Effector memory CD8-positive, alpha-beta T cell (primary cell): ENCODE results near the gene NLRP5.
A peak's percentile ranks its signal among the peaks of the same experiment; 100 is the strongest.
"Not testable (repeated sequence)": the region's sequence is repeated elsewhere in the genome, so short reads cannot be mapped to it uniquely, and the experiment has no call there.

Source experiments
- ATAC-seq: fragments of 150-1000 bp; cut with Tn5 transposase; replicated peaks from 2 replicates; pipeline ENCODE4 v1.10.0; 2021; ENCODE audit warnings: mild to moderate bottlenecking, moderate library complexity
- DNase-seq, 3 experiments: peaks; one replicate each; pipeline ENCODE4 v3.0.0; 2021
- H3K27ac Mint-ChIP-seq, 2 donors: one replicate each; pipeline ENCODE4 v1.8.0; 2022; ENCODE audit warnings: mild to moderate bottlenecking in 2 of 2, mixed read lengths in 2 of 2, moderate library complexity in 2 of 2
- H3K27me3 Mint-ChIP-seq, 2 donors: one replicate each; pipeline ENCODE4 v1.8.0; 2022; ENCODE audit warnings: mixed read lengths in 2 of 2
- H3K36me3 Mint-ChIP-seq: one replicate; pipeline ENCODE4 v1.8.0; 2022; ENCODE audit warnings: mild to moderate bottlenecking, moderate library complexity, mixed read lengths; ENCODE audit not compliant: insufficient read depth
- H3K4me1 Mint-ChIP-seq, 2 donors: one replicate each; pipeline ENCODE4 v1.8.0; 2022; ENCODE audit warnings: low read depth in 2 of 2, mixed read lengths in 2 of 2
- H3K4me3 Mint-ChIP-seq, 2 donors: one replicate each; pipeline ENCODE4 v1.8.0; 2022; ENCODE audit warnings: mild to moderate bottlenecking in 2 of 2, mixed read lengths in 2 of 2, moderate library complexity in 2 of 2
- H3K9me3 Mint-ChIP-seq, 2 donors: one replicate each; pipeline ENCODE4 v1.8.0; 2022; ENCODE audit warnings: mixed read lengths in 2 of 2

NLRP5 gene

GRCh38 chr19:56014765-56015164, 28.2 kb downstream of the NLRP5 start:
- Mint-ChIP-seq H3K4me3 (no peak overlapping the region), H3K9me3 (peaks cover 5 to 7% of the 10 kb centered on the region in 2 donors), H3K27me3 (peaks cover 0 to 8% of the 10 kb centered on the region in 2 donors), H3K36me3 (peaks cover 4% of the 10 kb centered on the region), H3K27ac (no peak overlapping the region), H3K4me1 (no peaks in the 10 kb centered on the region)
- no peak for ATAC-seq
- no peak for DNase-seq

DNA sequence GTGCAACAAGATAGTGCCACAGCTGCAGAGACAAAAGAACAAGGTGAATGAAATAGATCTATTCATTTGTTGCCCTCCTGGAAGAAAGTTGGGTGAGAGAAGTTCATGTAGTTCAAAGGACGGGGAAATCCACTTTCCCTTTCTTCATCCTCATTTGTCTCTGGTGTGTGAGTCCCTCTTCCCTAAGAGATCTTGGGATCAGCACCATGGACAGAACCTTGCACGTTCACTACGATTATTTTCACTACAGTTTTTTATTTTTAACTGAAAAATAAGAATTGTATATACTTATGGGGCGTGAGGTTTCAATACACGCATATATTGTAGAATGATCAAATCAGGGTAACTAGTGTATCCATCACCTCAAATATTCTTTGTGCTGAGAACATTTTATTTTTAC, 29.2 kb downstream of the NLRP5 start:
- no peaks in the 10 kb centered on the region for H3K4me1 Mint-ChIP-seq
- peaks cover 4% of the 10 kb centered on the region for H3K36me3 Mint-ChIP-seq
- DNase-seq = no peak
- H3K27me3 Mint-ChIP-seq = peaks cover 0 to 8% of the 10 kb centered on the region in 2 donors
- H3K27ac Mint-ChIP-seq = no peak overlapping the region
- no peak overlapping the region for H3K4me3 Mint-ChIP-seq
- peaks cover 5 to 7% of the 10 kb centered on the region in 2 donors for H3K9me3 Mint-ChIP-seq
- no peak for ATAC-seq

DNA sequence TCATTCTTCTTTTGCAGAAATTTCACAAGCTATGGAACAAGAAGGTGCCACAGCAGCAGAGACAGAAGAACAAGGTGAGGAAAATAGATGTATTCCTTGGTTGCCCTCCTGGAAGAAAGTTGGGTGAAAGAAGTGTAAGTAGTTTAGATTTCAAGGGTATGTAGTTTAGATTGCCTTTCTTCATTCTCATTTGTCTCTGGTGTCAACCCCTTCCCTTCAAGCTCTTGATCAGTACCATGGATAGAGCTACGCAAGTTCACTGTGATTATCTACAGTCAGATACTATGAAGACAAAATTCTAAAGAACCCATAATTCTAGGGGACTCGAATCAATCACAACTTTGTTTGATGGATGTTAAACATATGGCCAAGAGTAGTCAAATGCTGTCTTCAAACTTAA, 32.8 kb downstream of the NLRP5 start:
- H3K27me3 Mint-ChIP-seq, H3K27ac Mint-ChIP-seq: not testable (repeated sequence)
- peaks cover 3 to 12% of the 10 kb centered on the region in 2 donors for H3K9me3 Mint-ChIP-seq

GRCh38 chr19:56020355-56020975, 33.9 kb downstream of the NLRP5 start:
- not testable (repeated sequence) for H3K36me3 Mint-ChIP-seq, H3K4me1 Mint-ChIP-seq, ATAC-seq, H3K27ac Mint-ChIP-seq, DNase-seq, H3K4me3 Mint-ChIP-seq, H3K27me3 Mint-ChIP-seq
- H3K9me3 Mint-ChIP-seq = peaks cover 3 to 12% of the 10 kb centered on the region in 2 donors

More for the DNA sequence above, 32.8 kb downstream of the NLRP5 start:
- H3K4me3 Mint-ChIP-seq, ATAC-seq, H3K4me1 Mint-ChIP-seq, H3K36me3 Mint-ChIP-seq, DNase-seq: not testable (repeated sequence)

DNA sequence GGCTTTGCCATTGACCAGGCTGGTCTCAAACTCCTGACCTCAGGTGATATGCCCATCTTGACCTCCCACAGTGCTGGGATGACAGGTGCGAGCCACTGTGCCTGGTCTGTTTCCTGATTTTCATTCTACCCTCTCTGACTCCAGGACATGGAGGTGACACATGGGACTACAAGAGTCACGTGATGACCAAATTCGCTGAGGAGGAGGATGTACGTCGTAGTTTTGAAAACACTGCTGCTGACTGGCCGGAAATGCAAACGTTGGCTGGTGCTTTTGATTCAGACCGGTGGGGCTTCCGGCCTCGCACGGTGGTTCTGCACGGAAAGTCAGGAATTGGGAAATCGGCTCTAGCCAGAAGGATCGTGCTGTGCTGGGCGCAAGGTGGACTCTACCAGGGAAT, 40.2 kb downstream of the NLRP5 start:
- Mint-ChIP-seq H3K27ac (no peak overlapping the region), H3K36me3 (no peaks in the 10 kb centered on the region), H3K4me3 (no peak overlapping the region), H3K27me3 (no peaks in the 10 kb centered on the region), H3K9me3 (peaks cover 2 to 5% of the 10 kb centered on the region in 2 donors), H3K4me1 (no peaks in the 10 kb centered on the region)
- ATAC-seq (no peak), DNase-seq (no peak)

DNA sequence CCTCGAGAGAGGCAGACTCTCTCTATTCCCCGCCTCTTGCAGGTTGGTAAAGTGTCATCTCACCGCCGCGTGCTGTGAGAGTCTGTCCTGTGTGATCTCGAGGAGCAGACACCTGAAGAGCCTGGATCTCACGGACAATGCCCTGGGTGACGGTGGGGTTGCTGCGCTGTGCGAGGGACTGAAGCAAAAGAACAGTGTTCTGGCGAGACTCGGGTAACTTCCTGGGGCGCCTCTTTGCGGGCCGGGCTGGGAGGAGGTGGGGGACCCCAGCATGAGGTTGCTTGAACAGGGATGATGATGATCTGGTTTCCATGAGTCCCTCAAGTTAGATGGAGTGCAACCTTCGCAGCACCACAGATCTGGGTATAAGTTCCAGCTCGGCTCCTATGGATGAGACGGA, 67.0 kb downstream of the NLRP5 start:
- H3K4me3 Mint-ChIP-seq = no peak overlapping the region
- no peaks in the 10 kb centered on the region for H3K4me1 Mint-ChIP-seq
- H3K27ac Mint-ChIP-seq = no peak overlapping the region
- no peak for ATAC-seq
- no peaks in the 10 kb centered on the region for H3K9me3 Mint-ChIP-seq
- DNase-seq = no peak
- H3K27me3 Mint-ChIP-seq = peaks cover 23 to 60% of the 10 kb centered on the region in 2 donors
- H3K36me3 Mint-ChIP-seq = peaks cover 3% of the 10 kb centered on the region

- ATAC-seq (peak; percentile 83), DNase-seq (peak; percentile 46 to 61 (median 50))
- peak overlapping the region; percentile 26 to 31 for H3K27ac Mint-ChIP-seq
- H3K4me1 Mint-ChIP-seq = peaks cover 10 to 11% of the 10 kb centered on the region in 2 donors
- H3K27me3 Mint-ChIP-seq = peaks cover 24 to 40% of the 10 kb centered on the region in 2 donors
- H3K4me3 Mint-ChIP-seq = peak overlapping the region; percentile 66 to 73
- H3K9me3 Mint-ChIP-seq = no peaks in the 10 kb centered on the region
- no peaks in the 10 kb centered on the region for H3K36me3 Mint-ChIP-seq
These were observed 79.8 kb downstream of the NLRP5 start for GRCh38 chr19:56066152-56067023.

DNA sequence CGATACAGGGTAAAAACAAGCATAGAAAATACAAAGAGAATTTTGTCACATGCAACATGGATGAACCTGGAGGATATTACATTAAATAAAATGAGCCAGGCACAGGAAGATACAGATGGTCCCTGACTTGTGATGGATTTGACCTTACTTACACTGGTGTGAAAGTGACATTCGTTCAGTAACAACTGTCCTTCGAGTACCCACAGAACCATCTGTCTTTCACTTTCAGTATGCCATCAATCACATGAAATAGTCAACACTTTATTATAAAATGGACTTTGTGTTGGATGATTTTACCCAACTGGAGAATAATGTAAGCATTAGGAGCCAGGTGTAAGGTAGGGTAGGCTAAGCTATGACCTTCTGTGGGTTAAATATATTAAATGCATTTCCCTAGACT, 83.1 kb downstream of the NLRP5 start:
- ATAC-seq (no peak), DNase-seq (no peak)
- peaks cover 8 to 13% of the 10 kb centered on the region in 2 donors for H3K27me3 Mint-ChIP-seq
- no peaks in the 10 kb centered on the region for H3K9me3 Mint-ChIP-seq
- H3K27ac Mint-ChIP-seq = no peak overlapping the region
- H3K4me3 Mint-ChIP-seq = no peak overlapping the region
- peaks cover 10 to 11% of the 10 kb centered on the region in 2 donors for H3K4me1 Mint-ChIP-seq
- H3K36me3 Mint-ChIP-seq = no peaks in the 10 kb centered on the region

- ATAC-seq (no peak), DNase-seq (no peak)
- Mint-ChIP-seq H3K9me3 (no peaks in the 10 kb centered on the region), H3K27ac (no peak overlapping the region), H3K4me3 (no peak overlapping the region), H3K36me3 (no peaks in the 10 kb centered on the region), H3K27me3 (peaks cover 5 to 10% of the 10 kb centered on the region in 2 donors), H3K4me1 (peaks cover 7 to 8% of the 10 kb centered on the region in 2 donors)
These were observed 84.6 kb downstream of the NLRP5 start for GRCh38 chr19:56071151-56071550.

DNA sequence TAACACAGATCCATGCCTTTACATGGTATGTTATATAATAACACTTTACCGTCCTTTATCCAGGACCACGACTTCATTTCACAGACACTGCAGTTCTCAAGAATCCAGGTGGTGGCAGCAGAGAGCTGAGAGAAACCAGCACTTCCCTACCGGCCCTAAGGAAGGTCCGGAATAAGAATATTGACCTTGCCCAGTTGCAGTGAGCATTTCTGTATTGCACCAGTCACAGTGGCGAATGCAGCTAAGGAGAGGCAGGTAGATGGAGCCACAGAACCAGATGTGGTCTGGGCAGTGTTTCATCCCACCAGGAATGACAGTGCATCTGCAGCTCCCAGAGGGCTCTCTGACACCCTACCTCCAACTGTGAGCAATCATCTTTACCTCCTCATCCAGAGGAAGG, 89.9 kb downstream of the NLRP5 start:
- ATAC-seq = peak; percentile 35
- Mint-ChIP-seq H3K4me1 (peaks cover 8 to 9% of the 10 kb centered on the region in 2 donors), H3K27ac (no peak overlapping the region), H3K27me3 (peaks cover 0 to 8% of the 10 kb centered on the region in 2 donors), H3K9me3 (no peaks in the 10 kb centered on the region), H3K4me3 (no peak overlapping the region), H3K36me3 (no peaks in the 10 kb centered on the region)
- DNase-seq = peak; percentile 29 to 44 (median 36)

- Mint-ChIP-seq H3K4me3 (no peak overlapping the region), H3K9me3 (no peaks in the 10 kb centered on the region), H3K27ac (no peak overlapping the region), H3K36me3 (no peaks in the 10 kb centered on the region), H3K27me3 (peaks cover 0 to 11% of the 10 kb centered on the region in 2 donors), H3K4me1 (peaks cover 8 to 11% of the 10 kb centered on the region in 2 donors)
- DNase-seq (no peak), ATAC-seq (no peak)
These were observed 93.0 kb downstream of the NLRP5 start for GRCh38 chr19:56079609-56080008.

DNA sequence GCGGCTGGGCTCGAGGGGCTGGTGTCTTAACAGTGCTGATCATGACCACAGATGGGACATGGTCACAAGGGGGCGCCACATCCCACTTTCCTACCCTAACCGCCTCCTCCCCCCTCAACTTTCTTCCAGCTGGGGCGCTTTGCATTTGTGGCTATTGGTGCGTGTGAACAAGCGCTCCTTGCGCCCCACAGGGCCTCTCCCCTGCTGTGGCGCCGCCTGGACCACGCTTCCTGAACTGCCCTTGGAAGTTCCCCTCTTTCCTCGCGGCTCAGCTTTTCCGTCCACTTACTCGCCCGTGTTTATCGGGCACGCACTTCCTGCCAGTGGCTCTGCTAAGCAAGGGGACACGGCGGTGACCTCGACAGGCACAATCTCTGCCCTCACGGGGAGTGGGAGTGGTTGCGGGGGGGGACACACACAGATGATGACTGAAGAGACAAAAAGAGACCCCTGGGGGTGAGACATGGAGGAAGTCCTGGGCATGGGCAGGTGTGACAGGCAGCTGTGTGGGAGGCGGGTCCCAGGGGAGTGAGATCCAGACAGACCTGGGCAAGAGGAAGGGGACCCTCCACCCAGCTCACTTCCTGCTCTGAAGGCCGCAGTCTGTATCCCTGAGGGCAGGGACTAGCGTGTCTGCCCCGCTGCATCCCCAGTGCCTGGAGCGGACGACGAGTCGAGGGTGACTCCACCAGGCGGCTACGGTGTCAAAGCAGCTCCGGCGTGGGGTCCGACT, 94.3 kb downstream of the NLRP5 start:
- Mint-ChIP-seq H3K36me3 (peaks cover 5% of the 10 kb centered on the region), H3K27me3 (peaks cover 0 to 11% of the 10 kb centered on the region in 2 donors), H3K27ac (peak overlapping the region in 1 of 2 donors; percentile 73), H3K4me1 (peaks cover 8 to 11% of the 10 kb centered on the region in 2 donors), H3K4me3 (peak overlapping the region; percentile 70 to 75), H3K9me3 (no peaks in the 10 kb centered on the region)
- DNase-seq (peak; percentile 57 to 61 (median 60)), ATAC-seq (peak; percentile 77)

GRCh38 chr19:56083668-56084067, 97.1 kb downstream of the NLRP5 start:
- H3K27ac Mint-ChIP-seq = no peak overlapping the region
- DNase-seq = no peak
- peaks cover 5% of the 10 kb centered on the region for H3K36me3 Mint-ChIP-seq
- no peaks in the 10 kb centered on the region for H3K9me3 Mint-ChIP-seq
- peaks cover 8 to 11% of the 10 kb centered on the region in 2 donors for H3K4me1 Mint-ChIP-seq
- H3K27me3 Mint-ChIP-seq = peaks cover 0 to 11% of the 10 kb centered on the region in 2 donors
- no peak overlapping the region for H3K4me3 Mint-ChIP-seq
- ATAC-seq = no peak
